ENCODE measurements around the gene SKIDA1. TPM values are rescaled to one million over a fixed set of nuclear protein-coding genes. Genes with fewer than 3 reads are reported as not detected.
"Not testable (repeated sequence)": the region's sequence is repeated elsewhere in the genome, so short reads cannot be mapped to it uniquely, and the experiment has no call there.

Gene SKIDA1
- not detected for polyA plus RNA-seq (ENCODE audit: low read depth in 6 of 6)

GRCh38 chr10:21525367-21526187 lies at the start of gene SKIDA1:
SKIDA1 (minus strand) TSS chr10:21525682; CDS start chr10:21517822, 7,860 bp downstream.
- peaks cover 0 to 5% (median 1%) of the 10 kb centered on the region in 7 donors for H3K9me3 Mint-ChIP-seq
- H3K36me3 Mint-ChIP-seq = peaks cover 0 to 18% of the 10 kb centered on the region in 2 donors
- H3K4me3 Mint-ChIP-seq = peak within 1 kb of the TSS; percentile 88 to 98 (median 94)
- DNase-seq (peak; percentile 24), ATAC-seq (ENCODE audit: low read depth in 2 of 2) (peak; percentile 53 to 60)
- peaks cover 45 to 59% (median 54%) of the 10 kb centered on the region in 3 donors for H3K27me3 Mint-ChIP-seq
- H3K27ac Mint-ChIP-seq = peak within 1 kb of the TSS; percentile 75 to 97 (median 93)
- H3K4me1 Mint-ChIP-seq = peaks cover 28 to 38% (median 28%) of the 10 kb centered on the region in 3 donors

GRCh38 chr10:21574514-21574913 lies 49.0 kb upstream of the SKIDA1 start:
- H3K4me3 Mint-ChIP-seq; H3K27me3 Mint-ChIP-seq; H3K27ac Mint-ChIP-seq; DNase-seq; H3K9me3 Mint-ChIP-seq; ATAC-seq (ENCODE audit: low read depth in 2 of 2): not testable (repeated sequence)
- Mint-ChIP-seq H3K4me1 (peaks cover 33 to 52% (median 40%) of the 10 kb centered on the region in 3 donors), H3K36me3 (peaks cover 8 to 16% of the 10 kb centered on the region in 2 donors)

- Mint-ChIP-seq H3K4me3 (no peak overlapping the region), H3K4me1 (peaks cover 28 to 37% (median 35%) of the 10 kb centered on the region in 3 donors), H3K27ac (peak overlapping the region in 1 of 6 donors; percentile 94)
These were observed 47.1 kb upstream of the SKIDA1 start for GRCh38 chr10:21572578-21572977.

GRCh38 chr10:21570761-21571521 lies 45.5 kb upstream of the SKIDA1 start:
- Mint-ChIP-seq H3K4me1 (peaks cover 26 to 34% (median 28%) of the 10 kb centered on the region in 3 donors), H3K9me3 (no peaks in the 10 kb centered on the region), H3K27me3 (no peaks in the 10 kb centered on the region), H3K4me3 (peak overlapping the region in 1 of 8 donors; percentile 11), H3K36me3 (peaks cover 8 to 14% of the 10 kb centered on the region in 2 donors), H3K27ac (peak overlapping the region in 2 of 6 donors; percentile 79 to 81)
- DNase-seq (no peak), ATAC-seq (ENCODE audit: low read depth in 2 of 2) (no peak)

More at GRCh38 chr10:21572578-21572977, 47.1 kb upstream of the SKIDA1 start:
- Mint-ChIP-seq H3K9me3 (peaks cover 0 to 3% (median 0%) of the 10 kb centered on the region in 7 donors), H3K36me3 (peaks cover 9 to 16% of the 10 kb centered on the region in 2 donors), H3K27me3 (no peaks in the 10 kb centered on the region)
- DNase-seq = no peak
- ATAC-seq (ENCODE audit: low read depth in 2 of 2) = no peak

GRCh38 chr10:21558984-21559383 lies 33.5 kb upstream of the SKIDA1 start:
- H3K9me3 Mint-ChIP-seq; H3K4me3 Mint-ChIP-seq; DNase-seq; ATAC-seq (ENCODE audit: low read depth in 2 of 2); H3K27me3 Mint-ChIP-seq: not testable (repeated sequence)
- Mint-ChIP-seq H3K27ac (peak overlapping the region in 2 of 6 donors; percentile 55 to 69), H3K36me3 (peaks cover 9 to 15% of the 10 kb centered on the region in 2 donors), H3K4me1 (peaks cover 9 to 16% (median 12%) of the 10 kb centered on the region in 3 donors)

- ATAC-seq (ENCODE audit: low read depth in 2 of 2) (no peak), DNase-seq (no peak)
- Mint-ChIP-seq H3K27ac (peak overlapping the region in 1 of 6 donors; percentile 7), H3K4me1 (peaks cover 7 to 14% (median 11%) of the 10 kb centered on the region in 3 donors), H3K36me3 (peaks cover 17 to 28% of the 10 kb centered on the region in 2 donors), H3K9me3 (no peaks in the 10 kb centered on the region), H3K4me3 (no peak overlapping the region), H3K27me3 (no peaks in the 10 kb centered on the region)
These were observed 31.0 kb upstream of the SKIDA1 start for GRCh38 chr10:21556527-21556926.

GRCh38 chr10:21552638-21553037 lies 27.2 kb upstream of the SKIDA1 start:
- Mint-ChIP-seq H3K4me1 (peaks cover 2 to 9% (median 5%) of the 10 kb centered on the region in 3 donors), H3K36me3 (peaks cover 11 to 25% of the 10 kb centered on the region in 2 donors), H3K9me3 (no peaks in the 10 kb centered on the region), H3K27me3 (no peaks in the 10 kb centered on the region), H3K27ac (peak overlapping the region in 2 of 6 donors; percentile 5 to 60), H3K4me3 (no peak overlapping the region)
- ATAC-seq (ENCODE audit: low read depth in 2 of 2) = no peak
- DNase-seq = no peak

GRCh38 chr10:21547246-21547645 lies 21.8 kb upstream of the SKIDA1 start:
- H3K27me3 Mint-ChIP-seq = no peaks in the 10 kb centered on the region
- H3K9me3 Mint-ChIP-seq = no peaks in the 10 kb centered on the region
- peaks cover 11 to 17% of the 10 kb centered on the region in 2 donors for H3K36me3 Mint-ChIP-seq
- H3K4me3 Mint-ChIP-seq = no peak overlapping the region
- H3K4me1 Mint-ChIP-seq = peaks cover 0 to 4% (median 3%) of the 10 kb centered on the region in 3 donors
- peak overlapping the region in 2 of 6 donors; percentile 66 to 90 for H3K27ac Mint-ChIP-seq
- no peak for ATAC-seq (ENCODE audit: low read depth in 2 of 2)
- no peak for DNase-seq

- not testable (repeated sequence) for DNase-seq; H3K4me3 Mint-ChIP-seq; ATAC-seq (ENCODE audit: low read depth in 2 of 2); H3K9me3 Mint-ChIP-seq; H3K27me3 Mint-ChIP-seq
- Mint-ChIP-seq H3K4me1 (peaks cover 6 to 13% (median 8%) of the 10 kb centered on the region in 3 donors), H3K36me3 (peaks cover 22 to 25% of the 10 kb centered on the region in 2 donors), H3K27ac (peak overlapping the region in 1 of 6 donors; percentile 50)
These were observed 15.2 kb upstream of the SKIDA1 start for GRCh38 chr10:21540701-21541100.

GRCh38 chr10:21536874-21537273 lies 11.4 kb upstream of the SKIDA1 start:
- peaks cover 5 to 10% of the 10 kb centered on the region in 2 donors for H3K36me3 Mint-ChIP-seq
- no peak for DNase-seq
- peaks cover 16 to 30% (median 19%) of the 10 kb centered on the region in 3 donors for H3K4me1 Mint-ChIP-seq
- no peak for ATAC-seq (ENCODE audit: low read depth in 2 of 2)
- no peak overlapping the region for H3K27ac Mint-ChIP-seq
- no peaks in the 10 kb centered on the region for H3K27me3 Mint-ChIP-seq
- H3K9me3 Mint-ChIP-seq = no peaks in the 10 kb centered on the region
- peak overlapping the region in 4 of 8 donors; percentile 18 to 88 (median 52) for H3K4me3 Mint-ChIP-seq

GRCh38 chr10:21535976-21536375 lies 10.5 kb upstream of the SKIDA1 start:
- ATAC-seq (ENCODE audit: low read depth in 2 of 2); H3K27ac Mint-ChIP-seq; H3K36me3 Mint-ChIP-seq; H3K9me3 Mint-ChIP-seq; DNase-seq; H3K27me3 Mint-ChIP-seq: not testable (repeated sequence)
- Mint-ChIP-seq H3K4me1 (peaks cover 12 to 25% (median 19%) of the 10 kb centered on the region in 3 donors), H3K4me3 (peak overlapping the region in 7 of 8 donors; percentile 29 to 93 (median 88))

GRCh38 chr10:21535494-21535965 lies 10.0 kb upstream of the SKIDA1 start:
- H3K27me3 Mint-ChIP-seq = no peaks in the 10 kb centered on the region
- H3K27ac Mint-ChIP-seq = peak overlapping the region in 4 of 6 donors; percentile 70 to 83 (median 79)
- ATAC-seq (ENCODE audit: low read depth in 2 of 2) (no peak), DNase-seq (no peak)
- no peaks in the 10 kb centered on the region for H3K9me3 Mint-ChIP-seq
- peaks cover 0 to 5% of the 10 kb centered on the region in 2 donors for H3K36me3 Mint-ChIP-seq
- H3K4me3 Mint-ChIP-seq = peak overlapping the region; percentile 75 to 93 (median 88)
- H3K4me1 Mint-ChIP-seq = peaks cover 12 to 25% (median 19%) of the 10 kb centered on the region in 3 donors

Data from naive B cell (primary cell).